ENCODE data around the gene TACC2.
"Not testable (repeated sequence)": the region's sequence is repeated elsewhere in the genome, so short reads cannot be mapped to it uniquely, and the experiment has no call there.

TACC2 gene, protein sequence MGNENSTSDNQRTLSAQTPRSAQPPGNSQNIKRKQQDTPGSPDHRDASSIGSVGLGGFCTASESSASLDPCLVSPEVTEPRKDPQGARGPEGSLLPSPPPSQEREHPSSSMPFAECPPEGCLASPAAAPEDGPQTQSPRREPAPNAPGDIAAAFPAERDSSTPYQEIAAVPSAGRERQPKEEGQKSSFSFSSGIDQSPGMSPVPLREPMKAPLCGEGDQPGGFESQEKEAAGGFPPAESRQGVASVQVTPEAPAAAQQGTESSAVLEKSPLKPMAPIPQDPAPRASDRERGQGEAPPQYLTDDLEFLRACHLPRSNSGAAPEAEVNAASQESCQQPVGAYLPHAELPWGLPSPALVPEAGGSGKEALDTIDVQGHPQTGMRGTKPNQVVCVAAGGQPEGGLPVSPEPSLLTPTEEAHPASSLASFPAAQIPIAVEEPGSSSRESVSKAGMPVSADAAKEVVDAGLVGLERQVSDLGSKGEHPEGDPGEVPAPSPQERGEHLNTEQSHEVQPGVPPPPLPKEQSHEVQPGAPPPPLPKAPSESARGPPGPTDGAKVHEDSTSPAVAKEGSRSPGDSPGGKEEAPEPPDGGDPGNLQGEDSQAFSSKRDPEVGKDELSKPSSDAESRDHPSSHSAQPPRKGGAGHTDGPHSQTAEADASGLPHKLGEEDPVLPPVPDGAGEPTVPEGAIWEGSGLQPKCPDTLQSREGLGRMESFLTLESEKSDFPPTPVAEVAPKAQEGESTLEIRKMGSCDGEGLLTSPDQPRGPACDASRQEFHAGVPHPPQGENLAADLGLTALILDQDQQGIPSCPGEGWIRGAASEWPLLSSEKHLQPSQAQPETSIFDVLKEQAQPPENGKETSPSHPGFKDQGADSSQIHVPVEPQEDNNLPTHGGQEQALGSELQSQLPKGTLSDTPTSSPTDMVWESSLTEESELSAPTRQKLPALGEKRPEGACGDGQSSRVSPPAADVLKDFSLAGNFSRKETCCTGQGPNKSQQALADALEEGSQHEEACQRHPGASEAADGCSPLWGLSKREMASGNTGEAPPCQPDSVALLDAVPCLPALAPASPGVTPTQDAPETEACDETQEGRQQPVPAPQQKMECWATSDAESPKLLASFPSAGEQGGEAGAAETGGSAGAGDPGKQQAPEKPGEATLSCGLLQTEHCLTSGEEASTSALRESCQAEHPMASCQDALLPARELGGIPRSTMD (N-terminal part only)

DNA sequence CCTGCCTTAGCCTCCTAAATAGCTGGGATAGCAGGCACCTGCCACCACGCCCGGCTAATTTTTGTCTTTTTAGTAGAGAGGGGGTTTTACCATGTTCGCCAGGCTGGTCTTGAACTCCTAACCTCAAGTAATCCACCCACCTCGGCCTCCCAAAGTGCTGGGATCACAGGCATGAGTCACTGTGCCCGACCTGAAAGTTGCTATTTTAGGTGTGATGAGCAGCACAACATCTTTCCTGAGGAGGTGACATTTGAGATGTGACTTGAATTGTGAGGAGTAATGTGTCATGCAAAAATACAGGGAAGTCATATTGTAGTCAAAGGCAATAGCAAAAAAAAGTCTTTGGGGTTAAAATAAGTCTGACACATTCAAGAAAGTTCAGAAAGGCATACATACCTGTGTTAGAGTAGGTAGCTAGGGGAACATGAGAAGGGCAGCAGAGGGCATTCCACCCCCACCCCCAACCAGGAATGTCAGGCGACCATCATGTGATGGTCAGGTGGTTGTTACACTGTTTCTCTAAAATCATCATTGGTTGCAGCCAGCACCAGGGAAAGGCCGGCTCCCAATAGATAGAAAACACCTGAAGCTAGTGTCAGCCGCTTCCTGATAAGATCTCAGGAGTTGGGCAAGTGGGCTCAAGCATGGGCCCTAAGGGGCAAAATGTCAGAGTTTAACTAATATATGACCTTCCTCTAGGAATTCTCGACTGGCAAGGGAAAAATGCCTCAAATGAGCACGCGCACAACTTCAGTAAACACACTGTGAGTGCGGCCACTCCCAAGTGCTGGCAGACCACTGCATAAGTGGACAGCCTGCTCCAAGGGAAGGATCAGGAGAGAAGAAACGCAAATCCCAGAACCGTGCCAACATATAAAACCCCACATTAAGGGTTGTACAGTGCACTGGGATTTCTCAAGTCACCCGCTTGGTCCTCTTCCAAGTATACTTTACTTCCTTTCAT is at the start of gene TACC2:
Gene TACC2 (plus strand): TSS at position 803 of the 964 bp plus-strand sequence. CDS start 32,819 bp downstream, outside the sequence.
- no peak for DNase-seq

DNA sequence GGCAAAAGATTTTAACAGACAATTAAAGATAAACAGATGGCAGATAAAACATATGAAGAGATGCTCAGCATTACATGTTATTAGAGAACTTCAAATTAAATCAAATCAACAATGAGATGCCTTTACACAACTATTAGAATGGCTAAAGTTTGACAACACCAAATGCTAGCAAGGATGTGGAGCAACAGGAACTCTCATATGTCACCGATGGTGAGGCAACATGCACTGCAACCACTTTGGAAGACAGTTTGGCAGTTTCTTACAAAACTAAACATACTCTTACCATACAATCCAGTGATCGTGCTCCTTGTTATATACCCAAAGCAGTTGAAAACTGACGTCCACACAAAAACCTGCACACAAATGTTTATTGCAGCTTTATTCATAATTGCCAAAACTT is 47.4 kb upstream of the TACC2 start:
- no peak for DNase-seq

DNA sequence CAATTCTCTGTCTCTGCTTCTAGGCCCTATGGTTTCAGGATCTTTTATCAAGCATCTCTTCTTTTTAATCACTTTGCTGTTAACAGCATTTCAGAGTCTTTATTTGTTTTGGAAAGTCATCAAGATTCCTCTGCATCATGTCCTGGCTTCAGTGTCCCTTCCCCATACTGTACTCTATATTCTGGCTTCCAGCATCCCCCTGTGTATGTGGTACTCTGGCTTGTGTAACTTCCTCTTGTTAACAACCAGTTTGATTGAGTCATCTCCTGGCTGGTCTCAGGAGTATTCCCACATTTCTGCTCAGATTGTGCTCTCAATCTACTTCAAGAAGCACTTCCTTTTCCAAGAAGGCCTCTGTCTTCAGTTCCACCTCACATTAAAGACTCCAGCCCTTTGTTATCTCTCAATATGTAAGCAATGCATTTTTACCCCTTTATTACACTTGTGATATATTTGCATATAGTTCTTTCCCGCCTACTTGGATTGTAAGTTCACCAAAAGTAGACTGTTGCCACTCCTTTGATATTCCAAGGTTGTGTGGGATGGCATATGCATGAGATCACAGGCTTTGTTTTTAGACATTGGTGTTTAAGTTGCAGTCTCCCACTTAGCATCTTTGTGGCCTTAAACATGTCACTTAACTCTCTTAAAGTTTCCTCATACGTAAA is 46.1 kb upstream of the TACC2 start:
- DNase-seq, result peak; percentile 90

DNA sequence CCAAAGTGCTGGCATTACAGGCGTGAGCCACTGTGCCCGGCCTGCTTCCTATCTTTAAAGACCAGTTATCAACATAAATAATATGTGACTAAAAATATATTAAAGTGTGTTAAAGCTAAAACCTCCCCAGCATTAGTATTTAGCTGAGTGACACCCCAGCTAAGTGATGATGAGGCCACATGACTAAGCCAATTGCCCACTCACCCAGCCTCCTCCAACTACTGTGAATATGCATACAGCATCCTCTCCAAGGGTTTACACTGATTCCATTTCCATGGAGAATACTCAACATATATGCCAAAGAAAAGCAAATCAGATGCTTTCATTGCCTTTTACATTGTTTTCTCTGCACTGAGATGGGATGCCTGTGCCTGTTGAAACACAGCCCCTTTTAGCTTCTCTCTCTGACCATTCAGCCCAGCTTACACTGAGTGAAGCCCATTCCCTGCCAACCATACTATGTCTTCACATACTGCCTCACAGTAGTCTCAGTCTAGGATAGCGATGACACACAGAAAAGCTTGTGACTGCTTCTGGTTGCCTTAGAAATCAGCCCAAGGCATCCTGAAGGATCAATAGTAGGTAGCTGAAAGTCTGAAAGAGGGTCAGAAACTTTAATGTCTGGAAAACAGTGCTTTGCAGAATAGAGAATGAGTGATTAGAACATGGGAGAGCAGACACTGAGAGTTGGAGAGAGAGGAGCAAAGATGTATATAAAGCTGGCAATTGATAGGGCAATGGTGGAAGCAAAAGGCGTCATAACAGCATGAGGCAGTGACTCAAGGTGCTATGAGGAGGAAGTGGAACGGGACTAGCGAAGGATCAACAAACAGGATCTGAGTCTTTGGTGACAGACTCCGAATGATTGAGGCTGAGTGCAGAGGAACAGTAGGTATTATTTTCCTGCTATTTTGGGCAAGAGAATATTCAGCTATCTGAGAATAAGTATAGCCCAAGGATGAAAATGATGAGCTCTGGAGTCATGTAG is 41.3 kb upstream of the TACC2 start:
- DNase-seq, result peak; percentile 19

DNA sequence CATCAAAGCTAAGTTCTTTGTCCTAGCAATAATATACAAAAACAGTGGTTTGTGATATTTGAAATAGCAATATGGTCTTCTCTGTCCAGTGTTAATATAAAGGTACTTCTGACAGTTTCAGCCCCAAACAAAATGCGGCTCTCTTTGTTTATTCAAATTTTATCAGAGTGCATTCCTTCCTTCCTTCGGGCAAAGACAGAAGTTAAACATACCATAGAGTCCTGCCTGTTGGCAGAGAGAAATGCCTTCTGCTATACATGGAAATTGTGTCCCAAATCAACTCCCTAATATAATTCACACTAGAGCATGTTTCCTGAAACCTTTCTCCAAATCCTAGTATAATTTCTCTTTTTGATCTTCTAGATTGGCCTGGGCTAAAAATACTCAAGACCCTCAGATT is 39.9 kb upstream of the TACC2 start:
- DNase-seq, result no peak

DNA sequence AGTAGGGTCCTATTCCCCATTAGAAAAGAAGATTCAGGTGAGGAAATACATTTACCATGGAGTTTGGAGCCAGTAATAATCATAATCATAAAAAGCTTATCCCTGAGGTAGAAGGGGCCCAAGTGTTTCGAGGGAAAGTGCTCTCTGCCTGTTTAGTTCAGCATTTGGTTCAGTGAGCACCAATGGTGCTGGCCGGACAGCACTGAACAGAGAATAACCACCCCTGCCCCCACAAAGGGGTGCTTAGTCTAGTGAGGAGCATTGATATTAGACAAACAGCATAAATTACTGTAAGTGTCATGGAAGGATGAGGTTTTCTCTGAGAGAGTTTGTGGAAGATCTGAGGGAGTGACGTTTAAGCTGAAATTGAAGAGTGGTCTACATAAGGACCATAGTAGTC is 39.5 kb upstream of the TACC2 start:
- DNase-seq, result no peak

DNA sequence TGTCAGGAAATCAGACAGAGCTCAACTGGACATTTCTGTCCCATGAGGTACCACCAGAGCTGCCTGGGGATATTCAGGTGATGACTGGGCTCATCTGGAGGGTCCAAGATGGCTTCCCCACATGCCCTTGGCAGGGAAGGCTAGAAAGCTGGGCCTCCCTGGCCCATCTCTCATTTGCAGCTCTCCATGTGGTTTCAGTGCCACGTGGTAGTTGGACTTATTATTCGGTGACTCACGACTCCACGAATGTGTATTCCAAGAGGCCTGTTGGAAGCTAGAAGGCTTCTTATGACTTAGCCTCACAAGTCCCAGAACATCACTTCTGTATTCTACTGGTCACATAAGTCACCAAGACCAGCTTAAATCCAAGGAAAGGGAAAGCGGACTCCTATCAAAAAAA is 36.7 kb upstream of the TACC2 start:
- DNase-seq, result no peak

DNA sequence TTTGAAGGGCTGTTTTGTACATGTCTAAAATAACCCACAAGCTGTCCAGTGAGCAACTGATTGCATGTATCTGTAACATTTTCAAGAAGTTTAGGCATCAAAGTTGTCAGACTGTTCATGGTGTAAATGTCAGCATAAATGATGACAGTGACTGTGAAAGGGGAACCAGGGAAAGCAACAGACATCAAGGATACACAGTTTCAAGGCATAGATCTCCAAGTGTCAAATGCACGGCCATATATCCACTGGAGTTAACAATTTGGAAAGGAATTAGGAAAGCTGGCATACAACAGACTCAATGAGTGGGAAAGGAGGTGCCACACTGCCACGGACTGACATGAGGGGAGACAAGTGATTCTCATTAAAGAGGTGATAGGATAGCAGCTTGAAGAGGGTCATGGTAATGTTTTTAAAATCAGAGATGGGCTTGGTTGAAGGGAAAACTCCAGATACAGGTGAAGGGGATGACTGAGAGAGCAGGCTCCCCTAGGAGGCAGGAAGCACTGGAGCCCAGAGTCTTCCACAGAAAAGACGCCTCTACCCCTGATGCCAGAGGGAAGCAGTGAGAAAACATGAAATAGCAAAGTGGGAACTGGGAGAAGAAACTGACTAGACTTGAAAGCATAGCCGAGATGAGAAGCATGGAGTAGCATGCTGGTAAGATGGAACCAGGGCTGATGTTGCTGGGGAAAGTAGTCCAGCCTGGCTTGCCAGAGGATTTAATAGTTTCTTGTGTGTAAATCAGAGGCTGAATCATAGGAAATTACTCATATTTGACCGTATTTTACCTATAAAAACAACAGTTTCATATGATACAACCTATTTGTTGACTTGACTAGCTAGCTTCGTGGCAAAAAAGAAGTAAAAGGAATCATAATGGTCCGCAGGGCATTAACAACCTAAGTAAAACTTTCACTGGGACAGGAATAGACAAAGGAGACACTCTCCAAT is 32.6 kb upstream of the TACC2 start:
- peak; percentile 46 for DNase-seq

DNA sequence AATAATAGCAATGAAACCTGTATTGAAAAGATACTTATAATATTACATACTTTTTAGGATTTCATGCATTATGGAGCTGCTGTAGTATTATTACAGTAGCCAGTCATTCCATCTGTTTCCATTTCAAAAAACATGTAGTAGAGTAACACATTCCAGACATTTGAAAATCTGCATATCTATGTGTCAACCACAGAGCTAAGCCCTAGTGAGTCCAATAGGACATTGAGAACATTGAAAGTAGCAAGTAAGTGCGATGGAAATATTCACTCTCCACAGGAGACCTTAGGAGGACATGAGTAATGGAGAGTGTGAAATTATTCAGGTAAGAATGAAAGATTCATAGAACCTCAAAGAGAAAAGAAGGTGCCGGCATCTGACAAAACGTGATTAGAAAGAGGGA is 29.3 kb upstream of the TACC2 start:
- no peak for DNase-seq

DNA sequence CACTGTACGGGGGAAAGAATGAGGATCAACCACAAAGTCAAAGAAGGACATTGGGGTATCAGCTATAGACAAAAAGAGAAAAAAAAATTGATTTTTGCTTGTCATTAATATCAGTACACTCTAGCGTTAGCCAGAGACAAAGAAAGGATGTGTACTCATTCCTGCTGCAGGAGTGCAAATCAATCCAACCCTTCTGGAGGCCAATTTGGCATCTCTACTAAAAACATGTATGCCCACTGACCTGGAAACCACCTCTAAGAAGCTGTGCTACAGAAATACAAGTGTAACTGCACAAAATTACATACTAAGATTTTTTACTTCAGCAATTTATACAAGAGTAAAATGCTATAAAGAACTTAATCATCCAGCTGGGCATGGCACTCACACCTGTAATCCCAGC is 27.5 kb upstream of the TACC2 start:
- no peak for DNase-seq

DNA sequence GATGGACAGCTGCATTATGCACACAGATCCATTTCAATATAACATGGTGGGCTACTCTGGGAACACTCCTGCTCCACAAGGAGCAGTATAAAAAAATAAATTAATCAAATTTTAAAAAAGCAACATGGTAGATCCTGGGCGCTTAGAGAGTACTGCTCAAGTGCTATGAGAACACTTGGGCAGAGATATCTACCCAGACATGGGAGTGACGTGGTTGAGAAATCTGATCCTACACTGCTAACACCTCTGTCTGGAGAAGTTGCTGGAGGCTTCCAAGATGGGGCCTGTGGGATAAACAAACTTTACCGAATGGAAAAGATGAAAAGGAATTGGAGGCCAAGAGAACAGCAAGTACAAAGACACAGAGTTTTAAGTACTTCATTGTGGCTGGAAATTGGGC is 23.0 kb upstream of the TACC2 start:
- no peak for DNase-seq

DNA sequence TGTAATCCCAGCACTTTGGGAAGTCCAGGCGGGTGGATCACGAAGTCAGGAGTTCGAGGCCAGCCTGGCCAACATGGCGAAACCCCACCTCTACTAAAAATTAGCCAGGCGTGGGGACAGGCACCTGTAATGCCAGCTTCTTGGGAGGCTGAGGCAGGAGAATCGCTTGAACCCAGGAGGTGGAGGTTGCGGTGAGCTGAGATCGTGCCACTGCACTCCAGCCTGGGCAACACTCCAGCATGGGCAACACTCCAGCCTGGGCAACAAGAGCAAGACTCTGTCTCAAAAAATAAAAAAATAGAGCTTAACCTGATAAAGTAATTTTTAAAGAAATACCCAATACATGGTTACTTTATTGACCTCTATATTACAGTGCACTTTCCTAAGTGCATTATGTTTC is 19.9 kb upstream of the TACC2 start:
- DNase-seq, result not testable (repeated sequence)

DNA sequence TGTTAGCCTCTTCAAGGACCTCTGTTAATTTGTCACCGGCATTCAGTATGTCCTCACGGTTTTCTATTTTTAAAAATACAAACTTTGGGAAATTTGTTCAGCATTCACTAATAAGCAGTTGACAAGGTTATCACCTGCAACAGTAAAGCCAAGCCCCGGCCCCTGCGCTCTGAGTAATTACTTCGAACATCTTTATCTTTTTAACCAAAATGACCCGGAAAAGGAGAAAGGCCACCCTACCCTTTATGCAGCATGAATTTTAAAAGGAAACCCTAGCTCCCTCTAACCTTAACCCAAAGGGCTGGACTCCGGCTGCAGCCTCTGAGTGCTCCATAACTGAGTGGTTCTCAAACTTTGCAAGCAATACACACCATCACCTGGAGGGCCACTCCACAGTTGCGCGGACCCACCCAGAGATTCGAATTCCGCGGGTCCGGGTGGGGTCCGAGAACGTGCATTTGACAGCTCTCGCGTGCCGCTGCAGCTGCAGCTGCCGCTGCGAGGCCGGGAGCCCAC is 14.9 kb upstream of the TACC2 start:
- no peak for DNase-seq

DNA sequence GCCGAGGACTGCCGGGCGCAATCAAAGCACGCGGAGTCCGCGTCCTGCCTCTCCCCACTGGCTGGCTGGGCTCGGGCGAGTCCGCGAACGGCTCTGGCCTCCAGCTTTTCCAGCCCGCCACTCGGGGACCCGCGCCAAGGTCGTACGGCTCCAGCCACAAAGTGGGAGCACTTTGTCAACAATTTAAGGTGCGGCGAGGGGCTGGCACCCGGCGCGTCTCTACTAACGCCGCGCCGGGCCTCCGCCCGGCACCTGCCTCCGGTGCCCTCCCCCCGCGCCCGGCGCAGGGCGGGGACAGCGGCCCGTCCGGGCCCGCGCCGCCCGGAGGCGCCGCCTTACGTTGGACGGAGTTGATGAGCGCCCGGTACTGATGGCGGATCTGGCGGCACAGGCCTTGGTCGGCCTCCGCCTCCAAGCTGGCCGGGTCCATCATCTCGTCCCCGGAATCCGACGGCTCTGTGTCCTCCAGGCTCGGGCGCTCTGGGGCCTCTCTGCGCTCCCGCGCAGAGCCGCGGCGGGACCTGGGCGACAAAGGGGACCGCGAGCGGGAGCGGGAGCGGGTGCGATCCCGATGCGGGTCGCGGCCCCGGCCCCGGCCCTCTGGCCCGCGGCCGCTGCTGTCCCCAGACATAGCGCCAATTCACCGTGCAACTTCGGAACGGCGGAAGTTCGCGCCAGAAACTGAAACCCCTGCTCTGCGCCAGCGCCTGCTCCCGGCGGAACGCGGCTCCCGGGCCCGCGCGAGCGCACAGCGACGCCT is 14.2 kb upstream of the TACC2 start, which contains the start of gene NSMCE4A:
Gene NSMCE4A (minus strand): TSS at position 683 of the 760 bp plus-strand sequence. CDS start 52 bp downstream, at position 631.
- DNase-seq, result peak; percentile 66

DNA sequence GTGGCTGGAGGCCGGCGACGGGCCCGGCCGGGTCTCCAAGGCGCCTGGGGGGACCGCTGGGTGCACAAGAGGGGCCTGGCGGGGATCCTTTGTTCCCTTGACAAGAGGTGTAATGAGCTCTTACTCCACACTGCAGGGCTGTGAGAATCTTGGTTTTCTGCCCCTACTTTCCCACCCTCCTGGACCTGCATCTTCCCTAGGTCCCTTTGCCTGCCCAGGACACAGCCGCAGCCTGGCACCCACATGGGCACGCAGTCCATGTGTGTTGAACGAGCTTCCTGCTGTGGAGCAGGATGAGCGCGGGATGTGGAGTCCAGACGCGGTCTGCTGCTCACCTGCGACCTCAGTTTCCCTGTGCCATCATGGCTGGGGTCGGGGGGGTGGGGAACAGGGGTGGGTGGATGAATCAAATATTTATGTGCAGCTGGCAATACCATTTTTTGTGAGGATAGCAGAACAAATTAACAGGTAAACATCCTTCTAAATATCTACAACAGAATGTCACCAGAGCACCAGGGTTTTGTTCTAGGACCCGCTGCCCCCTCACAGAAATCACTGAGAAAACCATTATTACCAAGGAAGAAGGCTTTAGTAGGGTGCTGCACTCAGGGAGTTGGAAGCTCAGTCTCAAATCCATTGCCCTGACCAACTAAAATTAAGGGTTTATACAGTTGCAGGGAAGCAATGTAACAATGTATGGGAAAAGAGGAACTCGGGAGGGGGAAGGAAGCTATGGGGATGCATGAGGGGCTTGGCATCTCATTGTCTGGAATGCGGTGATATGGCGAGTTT is 13.5 kb upstream of the TACC2 start:
- DNase-seq, result no peak

DNA sequence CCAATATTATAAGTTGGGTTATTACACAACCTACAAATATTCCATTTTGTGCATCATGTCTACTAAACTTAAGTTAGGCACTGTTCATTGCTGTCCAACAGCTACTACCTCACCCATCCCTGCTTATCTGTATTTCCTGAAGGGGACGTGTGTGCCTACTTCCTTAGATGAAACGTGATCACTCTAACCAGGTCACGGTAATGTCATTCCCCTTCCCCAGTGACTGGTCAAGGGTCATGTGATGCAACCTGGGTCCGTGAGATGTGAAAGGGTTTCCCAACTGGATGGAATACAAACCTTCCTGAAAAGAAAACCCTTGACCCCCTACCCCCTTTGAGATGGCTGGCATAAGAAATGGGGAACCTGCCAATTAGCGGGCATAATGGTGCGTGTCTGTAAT is 12.4 kb upstream of the TACC2 start:
- DNase-seq, result no peak

DNA sequence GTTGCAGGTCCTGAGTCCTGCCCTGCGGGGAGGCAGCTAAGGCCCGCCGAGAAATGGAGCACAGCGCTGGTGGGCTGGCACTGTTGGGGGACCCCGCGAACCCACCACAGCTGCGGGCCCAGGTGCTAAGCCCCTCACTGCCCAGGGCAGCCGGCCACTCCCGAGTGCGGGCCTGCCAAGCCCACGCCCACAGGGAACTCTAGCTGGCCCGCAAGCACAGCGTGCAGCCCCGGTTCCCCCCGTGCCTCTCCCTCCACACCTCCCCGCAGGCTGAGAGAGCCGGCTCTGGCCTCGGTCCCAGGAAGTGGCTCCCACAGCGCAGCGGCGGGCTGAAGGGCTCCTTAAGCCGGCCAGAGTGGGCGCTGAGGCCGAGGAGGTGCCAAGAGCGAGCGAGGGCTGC is 10.5 kb upstream of the TACC2 start:
- DNase-seq, result no peak

Data from MV-4-11 (cell line).